Forelimb muscle (tissue), 1 donor: ENCODE measurements around the gene GIGYF1. TPM values are rescaled to one million over a fixed set of nuclear protein-coding genes. Genes with fewer than 3 reads are reported as not detected.
"Not testable (repeated sequence)": the region's sequence is repeated elsewhere in the genome, so short reads cannot be mapped to it uniquely, and the experiment has no call there.

Source experiments
- DNase-seq: peaks from one replicate; pipeline ENCODE4 v3.0.0-alpha.2; 2013; ENCODE audit warnings: low read depth
- polyA plus RNA-seq: library from polyadenylated mRNA; unstranded; fragments of 120-200 nt; gene quantifications from one replicate; pipeline ENCODE4 v1.2.1, GENCODE V29; 2013; ENCODE audit not compliant: insufficient read length

The GIGYF1 gene
- polyA plus RNA-seq, 1 donor: 30.2 TPM

DNA sequence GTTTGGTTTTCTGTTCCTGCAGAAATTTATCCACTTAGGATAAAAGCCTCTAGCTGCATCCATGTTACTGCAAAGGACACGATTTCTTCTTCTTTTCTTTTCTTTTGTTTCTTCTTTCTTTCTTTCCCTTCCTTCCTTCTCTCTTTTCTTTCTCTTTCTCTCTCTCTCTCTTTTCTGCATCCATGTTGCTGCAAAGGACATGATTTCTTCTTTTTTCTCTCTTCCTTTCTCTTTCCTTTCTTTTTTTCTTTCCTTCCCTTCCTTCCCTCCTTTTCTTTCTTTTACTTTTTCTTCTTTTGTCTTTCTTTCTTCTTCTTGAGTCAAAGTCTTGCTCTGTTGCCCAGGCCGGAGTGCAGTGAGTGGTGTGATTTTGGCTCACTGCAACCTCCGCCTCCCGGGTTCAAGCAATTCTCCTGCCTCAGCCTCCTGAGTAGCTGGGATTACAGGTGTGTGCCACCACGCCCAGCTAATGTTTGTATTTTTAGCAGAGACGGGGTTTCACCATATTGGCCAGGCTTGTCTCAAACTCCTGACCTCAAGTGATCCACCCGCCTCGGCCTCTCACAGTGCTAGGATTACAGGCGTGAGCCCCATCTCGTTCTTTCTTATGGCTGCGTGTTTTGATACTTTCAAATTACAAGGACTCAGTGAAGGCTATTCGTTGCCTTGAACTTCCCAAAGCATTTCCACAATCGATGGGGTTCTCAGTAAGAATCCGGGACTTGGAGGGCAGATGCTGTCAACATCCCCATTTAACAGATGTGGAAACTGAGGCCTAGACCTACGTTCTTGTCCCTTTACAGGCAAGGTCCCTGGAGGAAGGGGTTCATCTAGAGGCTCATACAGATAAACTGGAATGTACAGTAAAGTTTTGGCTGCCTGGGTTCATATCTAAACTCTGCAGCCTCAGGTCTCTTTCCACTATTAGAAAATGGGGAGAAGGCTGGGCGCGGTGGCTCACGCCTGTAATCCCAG, 22.4 kb downstream of the GIGYF1 start:
- no peak for DNase-seq

DNA sequence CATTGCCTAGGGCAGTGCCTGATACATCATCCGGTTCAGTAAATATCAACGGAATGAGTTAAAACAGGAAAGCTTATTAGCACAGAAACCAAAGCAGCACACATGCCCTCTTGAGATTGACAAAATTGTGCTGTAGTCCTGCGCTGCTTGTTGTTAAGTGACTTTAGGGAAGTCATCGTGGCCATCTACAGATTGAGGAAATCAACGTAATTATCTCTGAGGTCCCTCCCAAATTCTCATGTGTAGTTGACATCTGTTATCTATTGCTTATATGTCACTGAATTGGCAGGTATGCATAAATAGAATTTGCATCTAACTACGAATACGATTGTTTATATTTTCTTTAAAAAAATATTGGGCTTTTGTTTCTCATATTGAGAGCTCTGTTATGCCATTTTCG, 24.0 kb downstream of the GIGYF1 start:
- DNase-seq: no peak

GRCh38 chr7:100669106-100669505, 24.9 kb downstream of the GIGYF1 start:
- DNase-seq: not testable (repeated sequence)

DNA sequence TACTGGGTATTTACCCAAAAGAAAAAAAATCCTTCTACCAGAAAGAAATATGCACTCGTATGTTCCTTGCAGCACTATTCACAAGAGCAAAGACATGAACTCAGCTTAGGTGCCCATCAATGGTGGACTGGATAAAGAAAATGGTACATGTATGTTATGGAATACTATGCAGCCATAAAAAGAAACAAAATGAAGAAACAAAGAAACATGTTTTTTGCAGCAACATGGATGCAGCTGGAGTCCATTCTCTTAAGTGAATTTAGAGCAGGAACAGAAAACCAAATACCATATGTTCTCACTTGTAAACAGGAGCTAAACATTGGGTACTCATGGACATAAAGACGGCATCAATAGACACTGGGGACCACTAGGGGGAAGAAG, 26.0 kb downstream of the GIGYF1 start:
- DNase-seq: no peak

DNA sequence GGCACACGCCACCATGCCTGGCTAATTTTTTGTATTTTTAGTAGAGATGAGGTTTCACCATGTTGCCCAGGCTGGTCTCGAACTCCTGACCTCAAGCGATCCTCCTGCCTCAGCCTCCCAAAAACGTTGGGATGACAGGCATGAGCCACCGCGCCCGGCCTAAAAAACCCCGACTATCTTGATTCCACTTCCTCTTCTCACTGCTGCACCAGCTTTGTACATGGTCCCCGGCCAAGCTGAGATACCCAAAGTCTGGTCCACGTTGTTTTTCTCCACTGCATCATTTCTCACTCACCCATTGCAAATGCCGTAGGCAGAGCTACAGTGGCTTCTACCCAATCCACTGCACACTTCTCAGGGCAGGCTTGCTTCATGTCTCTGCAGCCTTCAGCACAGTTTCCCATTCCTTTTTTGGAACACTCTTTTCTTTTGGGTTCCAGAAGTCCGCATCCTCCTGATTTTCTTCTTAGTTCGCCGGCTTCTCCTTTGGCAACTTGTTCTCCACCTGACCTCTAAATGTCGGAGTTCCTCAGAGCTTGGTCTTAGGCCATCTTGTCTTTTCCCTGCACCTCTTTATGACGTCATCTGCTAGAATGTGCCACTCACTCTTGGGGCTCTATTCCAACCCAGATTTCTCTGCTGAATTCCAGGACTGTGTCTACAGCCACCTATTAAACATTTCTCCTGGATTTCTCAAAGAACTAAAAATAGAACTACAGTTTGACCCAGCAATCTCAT, 26.6 kb downstream of the GIGYF1 start:
- no peak for DNase-seq

DNA sequence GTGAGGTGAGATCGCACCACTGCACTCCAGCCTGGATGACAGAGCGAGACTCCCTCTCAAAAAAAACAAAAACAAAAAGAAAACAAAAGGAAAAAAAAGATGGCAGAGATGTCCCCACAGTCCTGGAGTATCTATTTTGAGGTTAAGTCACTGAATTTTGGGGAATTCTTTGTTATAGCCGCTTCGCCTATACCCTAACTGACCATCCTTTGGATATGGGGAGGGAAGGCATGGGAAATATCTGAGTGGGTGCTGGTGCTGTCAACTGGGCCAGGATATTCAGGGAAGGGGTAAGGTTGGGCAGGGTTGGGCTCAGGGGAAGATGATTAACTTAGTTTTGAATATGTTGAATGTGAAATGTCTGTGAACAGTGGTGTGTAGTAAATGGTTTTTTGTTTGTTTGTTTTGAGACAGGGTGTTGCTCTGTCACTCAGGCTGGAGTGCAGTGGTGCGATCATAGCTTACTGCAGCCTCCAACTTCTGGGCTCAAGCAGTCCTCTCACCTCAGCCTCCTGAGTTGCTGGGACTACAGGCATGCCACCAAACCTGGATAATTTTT, 28.8 kb downstream of the GIGYF1 start:
- DNase-seq: no peak

DNA sequence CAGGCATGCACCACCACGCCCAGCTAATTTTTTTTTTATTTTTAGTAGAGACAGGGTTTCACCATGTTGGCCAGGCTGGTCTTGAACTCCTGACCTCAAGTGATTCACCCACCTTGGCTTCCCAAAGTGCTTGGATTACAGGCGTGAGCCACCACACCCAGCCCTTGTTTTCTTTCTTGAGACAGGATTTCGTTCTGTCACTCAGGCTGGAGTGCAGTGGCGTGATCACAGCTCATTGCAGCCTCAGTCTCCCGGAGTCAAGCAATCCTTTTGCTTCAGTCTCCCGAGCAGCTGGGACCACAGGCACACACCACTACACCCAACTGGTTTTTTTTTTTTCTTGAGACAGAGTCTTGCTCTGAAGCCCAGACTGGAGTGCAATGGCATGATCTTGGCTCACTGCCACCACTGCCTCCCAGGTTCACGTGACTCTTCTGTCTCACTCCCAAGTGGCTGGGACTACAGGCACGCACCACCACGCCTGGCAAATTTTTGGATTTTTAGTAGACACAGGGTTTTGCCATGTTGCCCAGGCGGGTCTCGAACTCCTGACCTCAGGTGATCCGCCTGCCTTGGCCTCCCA, 31.8 kb downstream of the GIGYF1 start:
- DNase-seq: not testable (repeated sequence)

DNA sequence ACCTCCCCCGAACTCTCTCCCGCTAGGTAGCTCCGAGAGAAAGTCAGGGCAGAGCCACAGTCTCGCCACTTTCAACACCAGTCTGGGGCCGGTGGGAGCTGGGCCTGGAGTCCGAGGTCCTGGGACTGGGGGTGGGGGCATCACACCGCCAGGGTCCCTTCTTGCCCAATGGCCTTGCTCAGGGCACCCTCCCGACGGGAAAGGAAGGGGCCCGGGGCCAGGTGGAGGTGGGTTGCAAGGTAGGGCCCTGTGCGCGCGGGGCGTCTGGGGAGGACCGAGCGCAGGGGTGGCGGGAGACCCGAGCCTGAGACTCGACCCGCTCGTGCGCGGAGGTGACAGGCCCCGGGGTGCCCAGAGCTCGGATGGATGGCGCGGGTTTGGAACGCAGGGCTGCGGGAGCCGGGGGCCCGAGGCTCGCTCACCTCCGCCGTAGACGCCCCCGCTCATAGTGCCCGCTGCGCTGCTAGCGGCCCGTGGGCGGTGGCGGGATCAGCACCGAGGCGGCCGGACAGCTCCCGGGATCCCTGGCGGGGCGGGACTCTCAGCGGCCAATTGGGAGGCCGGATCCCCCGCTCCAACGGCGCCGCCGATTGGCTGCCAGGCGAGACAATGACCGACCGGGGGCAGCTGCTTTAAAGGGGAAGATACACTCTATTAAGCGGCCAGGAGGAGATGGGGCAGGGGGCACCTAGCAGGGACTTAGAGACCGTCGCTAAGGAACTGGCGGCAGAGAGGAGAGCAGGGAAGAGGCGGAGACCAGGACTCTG, 38.0 kb downstream of the GIGYF1 start, which contains the start of gene ACTL6B:
Gene ACTL6B, minus strand, starts transcription at position 541 of the 767 bp plus-strand sequence. Its CDS starts 94 bp downstream, at position 447.
- no peak for DNase-seq

GRCh38 chr7:100654908-100655831, 38.9 kb downstream of the GIGYF1 start:
- DNase-seq: no peak

DNA sequence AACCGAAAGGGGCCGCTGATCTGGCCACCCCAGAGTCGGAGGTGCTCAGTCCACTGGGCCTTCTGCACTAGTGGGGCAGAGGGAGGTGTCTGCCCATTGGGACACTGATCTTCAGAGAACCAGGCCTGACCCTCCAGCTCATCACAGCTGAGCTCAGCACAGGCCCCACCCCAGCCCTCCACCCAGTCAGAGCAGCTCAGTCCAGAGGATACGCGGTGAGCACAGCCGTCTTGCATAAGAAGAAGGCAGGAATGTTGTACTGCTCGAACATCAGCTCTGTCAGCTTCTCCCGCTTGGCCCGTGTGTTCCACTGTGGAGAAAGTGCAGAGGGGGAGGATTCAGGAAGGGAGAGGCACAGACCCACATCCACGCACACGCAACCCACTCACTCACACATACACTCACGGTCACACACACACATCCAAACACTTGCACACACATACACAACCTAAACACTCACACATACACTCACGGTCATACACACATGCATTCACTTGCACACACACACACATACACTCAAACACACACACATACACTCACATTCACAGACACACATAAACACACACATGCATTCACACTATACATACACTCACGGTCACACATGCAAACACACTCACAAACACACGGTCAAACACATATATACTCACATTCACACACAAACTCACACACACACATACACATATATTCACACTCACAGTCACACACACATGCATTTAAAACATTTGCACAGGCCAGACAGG, 44.1 kb downstream of the GIGYF1 start:
- DNase-seq: no peak

DNA sequence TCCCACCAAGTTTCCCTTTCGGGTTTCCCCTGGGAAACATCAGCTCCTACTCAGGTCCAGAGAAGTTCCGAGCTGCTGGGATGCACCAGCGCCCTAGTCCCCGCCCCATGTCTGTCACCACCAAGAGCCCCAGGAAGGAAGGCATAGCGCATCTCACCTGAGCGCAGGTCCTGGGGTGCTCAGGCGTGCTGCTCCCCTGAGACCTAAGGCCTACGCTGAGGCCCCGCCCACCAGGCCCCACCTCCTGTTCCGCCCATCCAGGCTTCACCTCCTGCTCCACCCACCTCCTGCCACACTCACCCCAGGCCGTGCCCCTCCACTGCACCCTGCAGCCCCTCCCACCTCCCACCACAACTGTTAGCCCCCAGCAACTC, 51.5 kb downstream of the GIGYF1 start:
- DNase-seq: no peak

DNA sequence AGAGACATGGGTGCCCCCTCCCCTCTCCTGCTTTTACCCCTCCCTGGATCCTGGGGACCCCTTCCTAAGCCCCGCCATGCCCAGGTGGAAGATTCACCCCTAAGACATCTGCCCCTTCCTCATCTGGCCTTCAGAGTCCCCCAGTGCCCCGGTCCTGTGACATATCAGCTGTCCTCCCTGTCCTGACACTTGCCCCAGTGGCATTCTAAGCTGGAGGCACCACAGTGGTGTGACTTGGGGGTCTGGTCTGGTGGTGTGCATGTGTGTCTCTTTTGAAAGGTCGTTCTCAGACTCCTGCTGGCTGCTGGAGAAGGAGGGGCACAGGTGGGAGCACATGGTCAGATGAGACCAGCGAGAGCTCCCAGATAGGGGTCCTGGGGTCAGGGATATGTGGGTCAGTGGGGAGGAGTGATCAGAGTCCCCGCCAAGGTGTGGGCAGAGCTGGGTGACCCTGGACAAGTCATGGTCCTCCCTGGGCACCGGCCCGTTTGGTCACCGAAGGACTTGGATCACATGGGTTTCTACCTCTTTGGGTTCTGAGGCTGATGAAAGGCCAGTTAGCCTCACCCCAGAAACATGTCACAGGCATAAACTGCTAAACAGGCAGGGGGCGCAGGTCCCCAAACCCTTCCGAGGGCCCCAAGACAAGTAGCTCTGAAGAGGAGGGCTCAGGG, 52.1 kb downstream of the GIGYF1 start:
- DNase-seq: no peak

DNA sequence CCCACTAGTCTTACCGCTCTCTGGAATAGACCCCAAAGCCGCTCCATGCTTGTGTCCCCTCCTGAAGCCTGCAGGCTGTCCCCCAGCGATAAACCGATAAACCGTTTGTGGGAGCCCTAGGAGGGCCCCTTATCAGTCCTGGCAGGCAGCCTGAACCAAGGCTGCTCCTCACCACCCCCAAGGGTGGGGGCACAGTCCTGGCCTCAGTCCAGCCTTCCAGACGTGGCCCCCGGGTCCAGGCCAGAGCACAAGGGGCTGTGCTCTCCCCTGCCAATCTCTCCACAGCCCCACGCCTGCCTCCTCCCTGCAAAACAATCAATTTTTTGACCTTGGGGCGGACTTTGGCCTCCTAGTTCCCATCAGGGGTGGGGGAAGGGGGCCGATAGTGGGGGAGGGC, 52.6 kb downstream of the GIGYF1 start, which contains the start of gene TFR2:
Gene TFR2, minus strand, starts transcription at position 90 of the 397 bp plus-strand sequence. Its CDS starts 43 bp downstream, at position 47.
- no peak for DNase-seq

DNA sequence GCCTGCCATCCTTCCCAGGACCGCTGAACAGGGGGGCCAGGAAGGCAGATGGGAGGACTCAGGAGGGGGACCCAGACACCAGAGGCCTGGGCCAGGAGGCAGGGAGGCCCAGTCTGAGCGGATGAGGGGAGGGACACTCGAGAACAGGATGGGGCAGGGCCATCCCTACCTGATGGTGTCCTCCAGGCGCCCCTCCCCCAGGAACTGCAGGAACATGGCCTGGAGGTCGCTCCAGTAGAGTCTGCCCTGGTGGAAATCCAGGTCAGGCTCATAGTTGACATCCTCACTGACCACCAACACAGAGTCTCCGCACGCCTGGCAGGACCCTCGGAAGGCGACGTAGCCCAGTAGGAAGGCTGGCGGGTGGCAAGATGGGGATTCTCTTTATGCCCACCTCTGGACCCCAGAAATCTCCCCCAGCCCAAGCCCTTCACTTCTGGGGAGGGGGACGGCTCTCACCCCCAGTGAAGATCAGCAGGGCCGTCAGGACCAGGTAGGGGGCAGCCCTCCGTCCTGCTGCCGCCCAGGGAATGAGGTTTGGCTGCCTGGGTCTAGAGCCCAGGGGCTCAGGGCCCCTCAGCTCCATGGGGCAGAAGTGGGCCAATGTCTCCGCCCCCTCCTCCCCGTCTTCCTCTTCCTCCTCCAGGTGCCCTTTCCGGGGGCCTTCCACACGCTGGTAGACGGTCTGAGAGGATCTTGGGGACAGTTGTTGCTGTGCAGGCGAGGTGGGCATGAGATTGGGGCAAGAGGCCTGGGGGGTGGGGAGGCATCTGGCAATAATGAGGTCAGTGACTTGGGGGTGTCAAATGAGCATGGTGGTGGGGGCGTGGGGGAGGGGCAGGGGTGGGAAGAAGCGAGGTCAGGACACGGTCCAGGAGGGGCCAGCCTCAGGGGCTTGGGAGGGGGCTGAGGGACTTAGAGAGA, 53.3 kb downstream of the GIGYF1 start:
- DNase-seq: no peak

GRCh38 chr7:100639995-100640516, 54.0 kb downstream of the GIGYF1 start:
- DNase-seq: no peak

DNA sequence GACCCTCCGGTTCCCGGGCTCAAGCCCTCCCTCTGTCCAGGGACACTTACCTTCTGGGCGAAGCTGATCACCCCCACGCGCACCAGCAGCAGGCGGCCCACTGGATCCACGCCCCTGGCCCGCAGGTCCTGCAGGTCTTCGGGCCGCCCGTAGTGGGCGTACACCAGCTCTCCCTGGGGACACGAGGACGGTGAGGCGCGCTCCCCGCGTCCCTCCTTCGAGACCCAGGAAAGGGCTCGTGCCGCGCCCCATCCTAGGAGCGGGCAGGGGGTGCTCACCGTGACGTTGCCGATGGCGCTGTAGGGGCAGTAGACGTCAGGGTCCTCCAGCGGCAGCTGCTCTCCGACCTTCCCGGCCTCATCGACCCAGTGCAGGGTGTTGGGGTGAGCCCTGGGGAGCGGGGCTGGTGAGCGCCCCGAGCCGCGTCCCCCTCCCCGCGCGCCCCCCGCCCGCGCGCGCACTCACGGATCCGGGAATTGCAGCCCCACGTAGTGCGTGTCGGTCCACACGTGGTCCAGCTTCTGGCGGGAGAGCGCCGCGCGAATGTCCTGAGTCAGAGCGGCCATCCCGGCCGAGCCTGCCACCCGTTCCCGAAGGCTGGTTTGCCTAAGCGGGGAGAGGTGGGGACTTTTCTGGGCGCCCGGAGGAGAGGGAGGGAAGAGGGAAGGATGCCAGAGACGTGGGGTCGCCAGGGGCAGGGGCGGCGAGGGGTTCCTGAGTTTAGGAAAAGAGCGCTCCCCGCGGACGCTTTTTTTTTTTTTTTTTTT, 60.9 kb downstream of the GIGYF1 start:
- DNase-seq: no peak

GRCh38 chr7:100630066-100630465, 64.0 kb downstream of the GIGYF1 start:
- DNase-seq: no peak
